Astrocyte (in vitro differentiated cells and primary cell): ENCODE measurements around the gene SLC24A2. TPM values are rescaled to one million over a fixed set of nuclear protein-coding genes. Genes with fewer than 3 reads are reported as not detected.

Experiments
- DNase-seq: peaks from one replicate; pipeline ENCODE4 v3.0.0-alpha.2; 2010; ENCODE audit warnings: low read depth
- FAIRE-seq: peaks from 2 replicates; lab custom pipeline; 2011; peaks lifted over from hg19 to GRCh38; lab: Jason Lieb, UNC
- H2AFZ ChIP-seq: 2 replicates; pipeline ENCODE4 v1.6.0; 2012; ENCODE audit warnings: low read depth, low read length, inconsistent platforms
- H3K27ac ChIP-seq: 2 replicates; pipeline ENCODE4 v1.5.1; 2011; ENCODE audit warnings: low read depth, low read length, inconsistent platforms
- H3K27me3 ChIP-seq: 2 replicates; pipeline ENCODE4 v1.6.0; 2011; ENCODE audit warnings: low read length, inconsistent platforms; ENCODE audit not compliant: insufficient read depth
- H3K36me3 ChIP-seq: 2 replicates; pipeline ENCODE4 v1.5.1; 2011; ENCODE audit warnings: low read length, inconsistent platforms; ENCODE audit not compliant: insufficient read depth
- H3K4me1 ChIP-seq: 2 replicates; pipeline ENCODE4 v1.5.1; 2011; ENCODE audit warnings: low read length, inconsistent platforms; ENCODE audit not compliant: insufficient read depth
- H3K4me2 ChIP-seq: 2 replicates; pipeline ENCODE4 v1.6.0; 2012; ENCODE audit warnings: low read length, inconsistent platforms
- H3K4me3 ChIP-seq: 2 replicates; pipeline ENCODE4 v1.5.1; 2011; ENCODE audit warnings: low read depth, mild to moderate bottlenecking, low read length, inconsistent platforms; ENCODE audit not compliant: insufficient read depth
- H3K79me2 ChIP-seq: 2 replicates; pipeline ENCODE4 v1.6.0; 2012; ENCODE audit warnings: mild to moderate bottlenecking, low read length, inconsistent platforms; ENCODE audit not compliant: insufficient read depth
- H3K9ac ChIP-seq: 2 replicates; pipeline ENCODE4 v1.6.0; 2012; ENCODE audit warnings: mild to moderate bottlenecking, low read length, inconsistent platforms
- H3K9me3 ChIP-seq: 2 replicates; pipeline ENCODE4 v1.5.1; 2012; ENCODE audit warnings: low read depth, mild to moderate bottlenecking, low read length, inconsistent platforms; ENCODE audit not compliant: insufficient read depth
- H4K20me1 ChIP-seq: 2 replicates; pipeline ENCODE4 v1.6.0; 2012; ENCODE audit warnings: low read length, inconsistent platforms; ENCODE audit not compliant: insufficient read depth
- H3K27ac Mint-ChIP-seq: one replicate; pipeline ENCODE4 v1.8.0; 2021; ENCODE audit warnings: mild to moderate bottlenecking, mixed read lengths; ENCODE audit not compliant: unreplicated experiment
- H3K27me3 Mint-ChIP-seq: one replicate; pipeline ENCODE4 v1.8.0; 2021; ENCODE audit warnings: low read depth, mixed read lengths; ENCODE audit not compliant: unreplicated experiment
- H3K36me3 Mint-ChIP-seq: one replicate; pipeline ENCODE4 v1.8.0; 2021; ENCODE audit warnings: low read depth, mixed read lengths; ENCODE audit not compliant: unreplicated experiment
- H3K4me1 Mint-ChIP-seq: one replicate; pipeline ENCODE4 v1.8.0; 2021; ENCODE audit warnings: low read depth, mixed read lengths; ENCODE audit not compliant: unreplicated experiment
- H3K4me3 Mint-ChIP-seq: one replicate; pipeline ENCODE4 v1.8.0; 2021; ENCODE audit warnings: mild to moderate bottlenecking, moderate library complexity, mixed read lengths; ENCODE audit not compliant: unreplicated experiment
- H3K9me3 Mint-ChIP-seq: one replicate; pipeline ENCODE4 v1.8.0; 2021; ENCODE audit warnings: mild to moderate bottlenecking, mixed read lengths; ENCODE audit not compliant: unreplicated experiment
- CTCF ChIP-seq: IDR thresholded peaks from 2 replicates; pipeline ENCODE4 v1.5.1; 2011; ENCODE audit warnings: low read depth, mild to moderate bottlenecking, inconsistent platforms, low read length, moderate library complexity; ENCODE audit not compliant: insufficient read depth
- EZH2 ChIP-seq: IDR thresholded peaks from 2 replicates; pipeline ENCODE4 v1.6.1; 2012; ENCODE audit warnings: mild to moderate bottlenecking, low read length, inconsistent platforms; ENCODE audit not compliant: insufficient read depth
- total RNA-seq: library from RNA; stranded (reverse); gene quantifications from 2 replicates; pipeline ENCODE4 v1.2.1, GENCODE V29; 2021

SLC24A2 gene
- total RNA-seq, 1 donor from 2014 or later = 0.16 TPM

GRCh38 chr9:19746223-19746622, 42.6 kb downstream of the SLC24A2 start:
- no peaks in the 10 kb centered on the region for H3K9me3 ChIP-seq
- no peaks in the 10 kb centered on the region for H3K4me1 ChIP-seq
- Mint-ChIP-seq H3K9me3 (no peaks in the 10 kb centered on the region), H3K27ac (no peak overlapping the region), H3K27me3 (peaks cover 5% of the 10 kb centered on the region), H3K36me3 (peaks cover 1% of the 10 kb centered on the region), H3K4me1 (peaks cover 8% of the 10 kb centered on the region), H3K4me3 (no peak overlapping the region)
- no peaks in the 10 kb centered on the region for H3K36me3 ChIP-seq
- H3K4me3 ChIP-seq = no peak overlapping the region
- FAIRE-seq (no peak), DNase-seq (no peak)
- no peak overlapping the region for H2AFZ ChIP-seq
- H3K27me3 ChIP-seq = no peaks in the 10 kb centered on the region
- no peaks in the 10 kb centered on the region for H4K20me1 ChIP-seq
- H3K79me2 ChIP-seq = no peaks in the 10 kb centered on the region
- H3K9ac ChIP-seq = no peak overlapping the region
- H3K4me2 ChIP-seq = no peak overlapping the region
- no peak for TF ChIP-seq CTCF
- TF ChIP-seq EZH2 = no peak
- H3K27ac ChIP-seq = no peak overlapping the region

GRCh38 chr9:19741178-19741577, 47.7 kb downstream of the SLC24A2 start:
- H3K27ac Mint-ChIP-seq = no peak overlapping the region
- Histone ChIP-seq H3K9ac (no peak overlapping the region), H3K27me3 (no peaks in the 10 kb centered on the region), H3K36me3 (no peaks in the 10 kb centered on the region), H3K27ac (no peak overlapping the region), H4K20me1 (no peaks in the 10 kb centered on the region), H3K4me2 (no peak overlapping the region), H3K4me3 (no peak overlapping the region), H3K4me1 (no peaks in the 10 kb centered on the region), H2AFZ (no peak overlapping the region), H3K9me3 (no peaks in the 10 kb centered on the region), H3K79me2 (no peaks in the 10 kb centered on the region)
- no peak for FAIRE-seq
- H3K36me3 Mint-ChIP-seq = no peaks in the 10 kb centered on the region
- no peak for TF ChIP-seq EZH2
- TF ChIP-seq CTCF = no peak
- no peaks in the 10 kb centered on the region for H3K27me3 Mint-ChIP-seq
- no peak for DNase-seq
- no peaks in the 10 kb centered on the region for H3K4me1 Mint-ChIP-seq
- H3K9me3 Mint-ChIP-seq = no peaks in the 10 kb centered on the region
- H3K4me3 Mint-ChIP-seq = no peak overlapping the region
